Prostate gland (tissue), 2 donors: ENCODE data around the gene ZNRF1. TPM values are rescaled to one million over a fixed set of nuclear protein-coding genes. Genes with fewer than 3 reads are reported as not detected.

Source experiments
- DNase-seq: peaks from one replicate; pipeline ENCODE4 v3.0.0-alpha.2; 2019; ENCODE audit warnings: low spot score
- H3K27ac ChIP-seq, 2 donors: fragments of 200-600 bp; sonication (generic); 2 replicates each; pipeline ENCODE4 v1.5.1; 2017 to 2019
- H3K27me3 ChIP-seq: fragments of 200-600 bp; sonication (generic); replicated peaks from 2 replicates; pipeline ENCODE4 v1.5.1; 2019; ENCODE audit not compliant: insufficient read depth
- H3K36me3 ChIP-seq, 2 donors: fragments of 200-600 bp; sonication (generic); 1 replicate in 1 of 2; 2 replicates in 1 of 2; pipeline versions ENCODE4 v1.5.1 to v1.8.1; 2017 to 2019
- H3K4me1 ChIP-seq: fragments of 200-600 bp; sonication (generic); replicated peaks from 2 replicates; pipeline ENCODE4 v1.5.1; 2019
- H3K4me3 ChIP-seq, 2 donors: fragments of 200-600 bp; sonication (generic); 2 replicates each; pipeline ENCODE4 v1.5.1; 2017 to 2019
- H3K9me3 ChIP-seq: fragments of 200-600 bp; sonication (generic); 2 replicates; pipeline ENCODE4 v1.5.1; 2017
- POLR2A ChIP-seq: fragments of 450-650 bp; IDR thresholded peaks from one replicate; pipeline ENCODE4 v1.6.1; 2016; ENCODE audit warnings: antibody characterized with exemption, mild to moderate bottlenecking
- POLR2AphosphoS5 ChIP-seq: sonication (generic); formaldehyde crosslinking; IDR thresholded peaks from one replicate; pipeline ENCODE4 v1.6.1; 2017; ENCODE audit warnings: antibody characterized with exemption
- WGBS: methylation state at CpG from one replicate; pipeline ENCODE4 v1.1.5; 2018; 5-methylcytosine and 5-hydroxymethylcytosine counted together
- intact Hi-C: fragments of 100-400 bp; cut with DNase I; formaldehyde crosslinking; loops from one replicate; pipeline ENCODE4 v1.14.2; 2022
- total RNA-seq, 2 donors: library from RNA; depleted of rRNA; stranded (reverse); fragments of >200 nt; gene quantifications; one replicate each; pipeline ENCODE4 v1.1.0, GENCODE V29; 2016
- TF ChIP-seq, protein P1 (sequence below), 4 experiments: fragments of 200-600 bp in 2 of 4; fragments of 450-650 bp in 2 of 4; sonication (generic) in 2 of 4; IDR thresholded peaks; 1 replicate in 3 of 4; 2 replicates in 1 of 4; pipeline ENCODE4 v1.5.1; 2016 to 2019; ENCODE audit warnings: antibody characterized with exemption in 4 of 4, mild to moderate bottlenecking in 2 of 4, moderate library complexity in 2 of 4

Gene ZNRF1
- total RNA-seq, 2 donors from 2014 or later: 15.6 to 64.2 TPM

DNA sequence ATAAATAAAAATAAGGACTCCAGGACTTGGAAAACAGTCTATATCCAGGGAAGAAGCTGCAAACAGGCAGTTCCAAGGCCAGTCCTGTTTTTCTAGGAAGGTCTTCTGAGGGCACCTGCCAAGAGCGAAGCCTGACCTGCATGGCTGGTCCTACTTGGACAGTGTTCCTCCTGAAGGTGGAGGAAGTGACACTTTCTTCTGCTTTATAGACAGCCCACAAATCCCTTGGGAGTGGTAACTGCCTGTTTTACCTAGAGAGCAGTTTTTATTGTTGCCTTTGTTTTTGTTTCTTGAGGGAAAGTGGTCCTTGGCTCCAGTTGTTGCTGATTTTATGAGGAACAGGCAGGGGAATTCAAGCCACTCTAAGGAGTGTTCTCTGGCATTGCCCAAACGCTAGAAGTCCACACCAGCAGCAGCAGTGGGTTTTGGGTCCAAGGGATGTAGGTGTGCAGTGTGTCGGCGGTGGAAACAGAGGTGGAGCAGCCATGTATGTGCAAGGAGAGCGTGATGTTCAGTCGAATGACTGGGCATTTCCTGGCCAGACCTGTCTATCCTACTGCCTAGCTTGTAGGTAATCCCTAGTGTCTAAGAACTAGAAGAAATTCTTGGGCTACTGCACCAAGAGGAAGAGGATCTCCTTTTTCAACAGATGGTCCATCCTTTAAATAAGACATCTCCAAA, 82.5 kb downstream of the ZNRF1 start:
- WGBS: 44% methylated on average over 6 of the region's 6 CpGs
- no peak for DNase-seq
- Histone ChIP-seq H3K9me3 (no peaks in the 10 kb centered on the region), H3K27ac (no peak overlapping the region), H3K27me3 (no peaks in the 10 kb centered on the region), H3K36me3 (no peaks in the 10 kb centered on the region), H3K4me3 (no peak overlapping the region), H3K4me1 (no peaks in the 10 kb centered on the region)
- intact Hi-C loops: no loop called here
- TF ChIP-seq POLR2AphosphoS5 (no peak), POLR2A (no peak)
- TF ChIP-seq, protein P1, sequence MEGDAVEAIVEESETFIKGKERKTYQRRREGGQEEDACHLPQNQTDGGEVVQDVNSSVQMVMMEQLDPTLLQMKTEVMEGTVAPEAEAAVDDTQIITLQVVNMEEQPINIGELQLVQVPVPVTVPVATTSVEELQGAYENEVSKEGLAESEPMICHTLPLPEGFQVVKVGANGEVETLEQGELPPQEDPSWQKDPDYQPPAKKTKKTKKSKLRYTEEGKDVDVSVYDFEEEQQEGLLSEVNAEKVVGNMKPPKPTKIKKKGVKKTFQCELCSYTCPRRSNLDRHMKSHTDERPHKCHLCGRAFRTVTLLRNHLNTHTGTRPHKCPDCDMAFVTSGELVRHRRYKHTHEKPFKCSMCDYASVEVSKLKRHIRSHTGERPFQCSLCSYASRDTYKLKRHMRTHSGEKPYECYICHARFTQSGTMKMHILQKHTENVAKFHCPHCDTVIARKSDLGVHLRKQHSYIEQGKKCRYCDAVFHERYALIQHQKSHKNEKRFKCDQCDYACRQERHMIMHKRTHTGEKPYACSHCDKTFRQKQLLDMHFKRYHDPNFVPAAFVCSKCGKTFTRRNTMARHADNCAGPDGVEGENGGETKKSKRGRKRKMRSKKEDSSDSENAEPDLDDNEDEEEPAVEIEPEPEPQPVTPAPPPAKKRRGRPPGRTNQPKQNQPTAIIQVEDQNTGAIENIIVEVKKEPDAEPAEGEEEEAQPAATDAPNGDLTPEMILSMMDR (IDR thresholded peaks at IDR 0.05): no peak

DNA sequence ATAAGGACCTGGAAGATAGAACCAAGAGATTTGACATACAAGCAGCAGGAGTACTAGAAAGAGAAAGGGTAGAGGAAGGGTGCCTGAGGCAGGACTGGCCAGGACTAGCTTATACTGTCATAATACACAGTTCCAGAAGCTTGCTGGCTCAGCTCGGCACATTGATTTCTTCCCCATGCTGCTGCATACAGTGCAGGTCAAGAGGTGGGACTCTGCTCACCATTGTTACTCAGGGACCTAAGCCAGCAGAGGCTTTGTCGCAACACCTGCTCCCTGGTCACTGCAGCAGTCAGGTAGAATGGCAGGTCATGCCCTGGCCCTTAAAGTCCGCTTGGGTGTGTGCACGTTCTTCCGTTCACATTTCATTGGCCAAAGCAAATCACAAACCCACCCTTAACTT, 85.0 kb downstream of the ZNRF1 start:
- Histone ChIP-seq H3K4me3 (no peak overlapping the region), H3K27ac (no peak overlapping the region), H3K27me3 (no peaks in the 10 kb centered on the region), H3K9me3 (no peaks in the 10 kb centered on the region), H3K4me1 (peaks cover 5% of the 10 kb centered on the region), H3K36me3 (no peaks in the 10 kb centered on the region)
- TF ChIP-seq POLR2AphosphoS5: no peak
- no peak for DNase-seq
- WGBS: 89% methylated on average over 5 of the region's 5 CpGs
- intact Hi-C loops: no loop called here

DNA sequence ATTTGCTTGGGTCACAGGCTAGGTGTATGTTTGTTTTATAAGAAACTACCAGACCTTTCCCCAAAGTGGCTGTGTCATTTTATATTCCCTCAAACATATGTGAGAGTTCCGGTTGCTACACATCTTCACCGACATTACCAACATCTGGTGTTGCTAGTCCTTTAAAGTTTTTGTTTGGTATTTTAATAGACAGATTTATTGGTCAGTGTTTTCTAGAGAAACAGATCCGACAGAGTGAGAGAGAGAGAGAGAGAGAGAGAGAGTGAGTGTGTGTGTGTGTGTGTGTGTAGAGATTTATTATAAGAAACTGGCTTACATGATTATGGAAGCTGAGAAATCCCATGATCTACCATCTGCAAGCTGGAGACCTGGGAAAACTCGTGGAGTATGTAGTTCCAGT, 86.7 kb downstream of the ZNRF1 start:
- H3K4me1 ChIP-seq: peaks cover 5% of the 10 kb centered on the region
- H3K27ac ChIP-seq: no peak overlapping the region
- H3K9me3 ChIP-seq: no peaks in the 10 kb centered on the region
- WGBS: 30% methylated on average over 4 of the region's 4 CpGs
- TF ChIP-seq, protein P1 (IDR thresholded peaks at IDR 0.05): no peak
- TF ChIP-seq POLR2A: no peak
- TF ChIP-seq POLR2AphosphoS5: no peak
- DNase-seq: no peak
- intact Hi-C loops: no loop called here
- no peaks in the 10 kb centered on the region for H3K36me3 ChIP-seq
- H3K27me3 ChIP-seq: no peaks in the 10 kb centered on the region
- H3K4me3 ChIP-seq: no peak overlapping the region

DNA sequence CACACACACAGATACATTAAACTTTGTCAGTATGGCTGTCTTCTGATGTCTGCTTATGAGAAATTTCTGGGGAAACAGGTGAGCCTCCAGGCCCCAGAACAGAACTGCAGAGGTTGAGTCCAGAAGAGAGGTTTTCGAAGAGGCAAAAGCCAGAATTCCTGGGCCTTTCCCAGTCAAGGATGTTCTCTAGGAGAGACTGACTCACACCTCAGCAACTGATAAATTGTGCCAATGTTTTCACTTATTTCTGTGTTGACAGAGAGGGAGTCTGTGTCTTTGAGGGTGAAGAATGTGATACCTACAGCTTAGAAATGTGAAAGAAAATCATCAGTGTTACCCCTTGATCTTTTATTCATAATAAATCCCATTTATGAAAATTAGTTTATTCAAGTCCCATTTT, 87.5 kb downstream of the ZNRF1 start:
- TF ChIP-seq POLR2A: no peak
- TF ChIP-seq, protein P1 (IDR thresholded peaks at IDR 0.05): no peak
- no peak for TF ChIP-seq POLR2AphosphoS5
- Histone ChIP-seq H3K27ac (no peak overlapping the region), H3K27me3 (no peaks in the 10 kb centered on the region), H3K36me3 (no peaks in the 10 kb centered on the region), H3K4me1 (peaks cover 5% of the 10 kb centered on the region), H3K4me3 (no peak overlapping the region), H3K9me3 (no peaks in the 10 kb centered on the region)
- no peak for DNase-seq
- intact Hi-C loops: no loop called here
- WGBS: 82% methylated on average over 1 of the region's 1 CpG

DNA sequence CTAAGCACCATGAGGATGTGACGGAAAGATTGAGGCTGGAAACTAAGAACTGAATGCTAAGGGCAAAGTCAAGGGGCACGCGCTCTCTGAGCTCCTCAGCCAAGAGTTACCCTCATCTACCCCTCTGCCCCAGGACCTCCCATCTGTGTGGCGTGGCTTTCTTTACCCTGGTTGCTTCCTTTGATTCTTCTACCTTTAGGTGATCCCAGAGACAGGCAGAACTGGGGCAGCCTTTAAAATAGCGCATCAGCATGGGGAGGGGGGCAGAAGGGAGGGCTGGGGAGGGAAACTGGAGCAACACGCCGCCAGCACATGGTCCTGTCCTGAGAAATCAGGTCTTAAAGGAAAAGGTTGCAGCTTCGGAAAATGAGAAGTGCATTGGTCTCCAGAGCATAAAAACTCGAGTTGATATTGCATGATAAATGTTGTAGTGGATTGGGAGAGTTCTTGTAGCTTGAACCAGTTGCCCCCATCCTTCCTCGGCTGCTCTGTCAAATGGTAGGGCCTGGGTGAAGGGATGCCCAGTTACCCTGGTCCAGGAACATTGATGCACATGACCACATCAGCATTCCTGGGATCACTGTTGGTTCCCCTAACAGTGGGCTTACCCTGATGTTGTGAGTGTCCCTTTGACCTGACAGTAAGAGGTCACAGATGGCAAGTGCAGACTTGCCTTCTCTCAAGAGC, 88.0 kb downstream of the ZNRF1 start:
- H3K27me3 ChIP-seq: no peaks in the 10 kb centered on the region
- peaks cover 5% of the 10 kb centered on the region for H3K4me1 ChIP-seq
- TF ChIP-seq POLR2AphosphoS5: no peak
- no peak for TF ChIP-seq POLR2A
- TF ChIP-seq, protein P1 (IDR thresholded peaks at IDR 0.05): no peak
- no peak overlapping the region for H3K27ac ChIP-seq
- no peaks in the 10 kb centered on the region for H3K36me3 ChIP-seq
- intact Hi-C loops: no loop called here
- H3K4me3 ChIP-seq: no peak overlapping the region
- 76% methylated on average over 10 of the region's 10 CpGs for WGBS
- H3K9me3 ChIP-seq: no peaks in the 10 kb centered on the region
- DNase-seq: no peak
